GM12872 (cell line): ENCODE data around the gene GOLGA3.

Experiments used
- CTCF ChIP-seq: IDR thresholded peaks from 3 replicates; pipeline ENCODE4 v1.5.1; 2011; ENCODE audit warnings: low read depth, mild to moderate bottlenecking, low read length, moderate library complexity; ENCODE audit not compliant: insufficient read depth

GOLGA3 gene

GRCh38 chr12:132786192-132786591, 42.5 kb downstream of the GOLGA3 start:
- TF ChIP-seq CTCF = no peak

GRCh38 chr12:132784580-132784979, 44.1 kb downstream of the GOLGA3 start:
- TF ChIP-seq CTCF = no peak

- TF ChIP-seq CTCF = no peak
Measured at GRCh38 chr12:132783917-132784531, 44.6 kb downstream of the GOLGA3 start.

GRCh38 chr12:132781938-132782337, 46.7 kb downstream of the GOLGA3 start:
- TF ChIP-seq CTCF = no peak

GRCh38 chr12:132779781-132780353, 48.8 kb downstream of the GOLGA3 start:
- TF ChIP-seq CTCF = no peak

GRCh38 chr12:132777614-132778013, 51.1 kb downstream of the GOLGA3 start:
- TF ChIP-seq CTCF = no peak

- TF ChIP-seq CTCF = no peak
Measured at GRCh38 chr12:132776816-132777568, 51.7 kb downstream of the GOLGA3 start.
